HUES6 (cell line): ENCODE results near the gene GCC1.

ENCODE experiments used
- H3K27ac ChIP-seq: 2 replicates; pipeline ENCODE4 v1.7.0; 2013; ENCODE audit warnings: low read depth, mild to moderate bottlenecking, low read length, inconsistent platforms
- H3K27me3 ChIP-seq: 2 replicates; pipeline ENCODE4 v1.6.1; 2013; ENCODE audit warnings: low read length; ENCODE audit not compliant: control insufficient read depth, insufficient read depth
- H3K36me3 ChIP-seq: 2 replicates; pipeline ENCODE4 v1.6.1; 2013; ENCODE audit warnings: low read length; ENCODE audit not compliant: control insufficient read depth, insufficient read depth
- H3K4me1 ChIP-seq: 2 replicates; pipeline ENCODE4 v1.6.1; 2013; ENCODE audit warnings: low read length; ENCODE audit not compliant: control insufficient read depth, insufficient read depth
- H3K4me3 ChIP-seq: 2 replicates; pipeline ENCODE4 v1.5.1; 2013; ENCODE audit warnings: low read depth, low read length
- H3K9ac ChIP-seq: one replicate; pipeline ENCODE4 v1.6.1; 2013; ENCODE audit warnings: mild to moderate bottlenecking, low read length
- H3K9me3 ChIP-seq: 2 replicates; pipeline ENCODE4 v1.6.1; 2013; ENCODE audit warnings: low read depth, low read length; ENCODE audit not compliant: control insufficient read depth, insufficient read depth

GCC1 gene

GRCh38 chr7:127536741-127537140 lies 48.7 kb downstream of the GCC1 start:
- Histone ChIP-seq H3K4me1 (peaks cover 9% of the 10 kb centered on the region; the same call in 1 of the 2 replicates), H3K27ac (no peak overlapping the region), H3K4me3 (peak overlapping the region; percentile 53), H3K9me3 (no peaks in the 10 kb centered on the region), H3K27me3 (peaks cover 83% of the 10 kb centered on the region), H3K9ac (no peak overlapping the region), H3K36me3 (no peaks in the 10 kb centered on the region)

- H3K27me3 ChIP-seq = peaks cover 87% of the 10 kb centered on the region
- H3K27ac ChIP-seq = no peak overlapping the region
- no peak overlapping the region for H3K9ac ChIP-seq
- no peaks in the 10 kb centered on the region for H3K9me3 ChIP-seq
- H3K36me3 ChIP-seq = no peaks in the 10 kb centered on the region
- H3K4me1 ChIP-seq = peaks cover 9% of the 10 kb centered on the region; the same call in 1 of the 2 replicates
- peak overlapping the region; percentile 53 for H3K4me3 ChIP-seq
Measured at GRCh38 chr7:127536394-127536691, 49.1 kb downstream of the GCC1 start.

- H3K4me3 ChIP-seq = no peak overlapping the region
- peaks cover 9% of the 10 kb centered on the region; the same call in 1 of the 2 replicates for H3K4me1 ChIP-seq
- H3K9ac ChIP-seq = no peak overlapping the region
- H3K9me3 ChIP-seq = no peaks in the 10 kb centered on the region
- H3K27me3 ChIP-seq = peaks cover 87% of the 10 kb centered on the region
- no peaks in the 10 kb centered on the region for H3K36me3 ChIP-seq
- no peak overlapping the region for H3K27ac ChIP-seq
Measured at GRCh38 chr7:127535546-127536393, 49.6 kb downstream of the GCC1 start.

GRCh38 chr7:127534636-127535035 lies 50.8 kb downstream of the GCC1 start:
- peaks cover 9% of the 10 kb centered on the region; the same call in 1 of the 2 replicates for H3K4me1 ChIP-seq
- no peak overlapping the region for H3K4me3 ChIP-seq
- no peak overlapping the region for H3K27ac ChIP-seq
- H3K9me3 ChIP-seq = no peaks in the 10 kb centered on the region
- H3K9ac ChIP-seq = no peak overlapping the region
- peaks cover 92% of the 10 kb centered on the region for H3K27me3 ChIP-seq
- no peaks in the 10 kb centered on the region for H3K36me3 ChIP-seq

GRCh38 chr7:127532736-127533135 lies 52.7 kb downstream of the GCC1 start:
- Histone ChIP-seq H3K27ac (no peak overlapping the region), H3K36me3 (no peaks in the 10 kb centered on the region), H3K4me3 (no peak overlapping the region), H3K9ac (no peak overlapping the region), H3K27me3 (peaks cover 95% of the 10 kb centered on the region), H3K4me1 (peaks cover 9% of the 10 kb centered on the region; the same call in 1 of the 2 replicates), H3K9me3 (no peaks in the 10 kb centered on the region)

GRCh38 chr7:127532151-127532550 lies 53.2 kb downstream of the GCC1 start:
- no peaks in the 10 kb centered on the region for H3K9me3 ChIP-seq
- H3K36me3 ChIP-seq = no peaks in the 10 kb centered on the region
- no peak overlapping the region for H3K27ac ChIP-seq
- no peak overlapping the region for H3K4me3 ChIP-seq
- H3K4me1 ChIP-seq = peaks cover 9% of the 10 kb centered on the region; the same call in 1 of the 2 replicates
- peaks cover 95% of the 10 kb centered on the region for H3K27me3 ChIP-seq
- H3K9ac ChIP-seq = no peak overlapping the region
